ENCODE results near the gene TECPR1.

GRCh38 chr7:98276241-98276761, 24.3 kb upstream of the TECPR1 start:
- no peak for TF ChIP-seq POLR2A (IDR thresholded peaks at IDR 0.05)
- TF ChIP-seq CTCF (IDR thresholded peaks at IDR 0.05), result no peak

All from lower leg skin (tissue), 3 donors.